GM23248 (cell line): Measurements from ENCODE around the gene RIN1.

Source experiments
- EZH2 ChIP-seq: fragments of 200-600 bp; sonication (generic); IDR thresholded peaks from 2 replicates; pipeline ENCODE4 v1.6.1; 2018; ENCODE audit warnings: antibody characterized with exemption, mild to moderate bottlenecking; ENCODE audit not compliant: insufficient read depth, poor library complexity, severe bottlenecking
- EZH2phosphoT487 ChIP-seq: fragments of 200-600 bp; sonication (generic); IDR thresholded peaks from 2 replicates; pipeline ENCODE4 v1.6.1; 2018; ENCODE audit warnings: antibody characterized with exemption, moderate library complexity, mild to moderate bottlenecking, low read depth; ENCODE audit not compliant: insufficient read depth

DNA sequence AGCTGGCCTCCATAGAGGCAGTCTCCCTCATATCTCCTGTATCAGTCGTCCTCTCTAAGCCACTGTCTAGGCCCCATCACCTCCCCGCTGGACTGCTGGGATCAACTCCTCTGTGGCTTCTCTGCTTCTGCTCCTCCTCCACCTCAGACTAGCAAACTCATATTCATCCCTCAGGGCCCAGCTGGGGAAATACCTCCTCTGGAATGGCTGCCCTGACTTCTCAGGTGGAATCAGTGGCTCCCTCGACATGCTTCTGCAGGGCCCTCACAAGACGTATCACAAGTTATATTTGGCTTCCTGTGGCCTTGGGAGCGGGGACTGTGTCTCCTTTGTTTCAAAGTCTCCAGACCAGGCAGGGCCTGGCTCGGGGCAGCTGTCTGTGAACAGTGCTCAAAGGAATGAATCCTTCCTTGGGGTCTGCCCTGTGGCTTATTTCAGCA, 25.3 kb upstream of the RIN1 start:
- TF ChIP-seq EZH2 = no peak
- no peak for TF ChIP-seq EZH2phosphoT487
